ENCODE data around the gene DRAXIN. TPM values are rescaled to one million over a fixed set of nuclear protein-coding genes. Genes with fewer than 3 reads are reported as not detected.
A peak's percentile ranks its signal among the peaks of the same experiment; 100 is the strongest.

Gene DRAXIN
- polyA plus RNA-seq, 1 donor (not counting 4 experiments of a cell fraction or from before 2014, with no cell fraction given) = not detected

GRCh38 chr1:11653861-11654136, 37.7 kb upstream of the DRAXIN start:
- Histone ChIP-seq H3K27me3 (ENCODE audit: control insufficient read depth, extremely low read depth, insufficient read depth, low read length) (no peaks in the 10 kb centered on the region), H3K36me3 (ENCODE audit: control insufficient read depth in 2 of 2, extremely low read depth in 1 of 2, insufficient read depth in 2 of 2, low read length in 2 of 2) (peaks cover 3 to 13% of the 10 kb centered on the region in 2 experiments), H4K20me1 (ENCODE audit: control insufficient read depth, extremely low read depth, insufficient read depth, low read length) (no peaks in the 10 kb centered on the region), H3K4me1 (ENCODE audit: control insufficient read depth, extremely low read depth, insufficient read depth, low read length) (peaks cover 21% of the 10 kb centered on the region), H3K9ac (ENCODE audit: control insufficient read depth, extremely low read depth, insufficient read depth, low read length) (peak overlapping the region; percentile 71), H3K9me3 (ENCODE audit: control insufficient read depth, low read depth, low read length) (no peaks in the 10 kb centered on the region), H3K4me2 (ENCODE audit: control insufficient read depth, extremely low read depth, insufficient read depth, low read depth, low read length) (peak overlapping the region; percentile 87), H2AFZ (ENCODE audit: control insufficient read depth, low read length) (peak overlapping the region; percentile 54), H3K4me3 (ENCODE audit: control insufficient read depth in 2 of 3, extremely low read depth in 1 of 3, insufficient read depth in 2 of 3, low read depth in 1 of 3, low read length in 3 of 3) (peak overlapping the region; percentile 71 to 75 (median 72)), H3K79me2 (ENCODE audit: control insufficient read depth, insufficient read depth, low read length) (peaks cover 7% of the 10 kb centered on the region), H3K9me1 (ENCODE audit: control insufficient read depth, extremely low read depth, insufficient read depth, low read length) (no peaks in the 10 kb centered on the region), H3K27ac (ENCODE audit: control insufficient read depth, insufficient read depth, low read length) (peak overlapping the region; percentile 26)
- dilution Hi-C loops (cut with MboI; ENCODE audit: extremely low pct_ligation_motif_present, low sequenced_read_pairs) = no loop called here
- FAIRE-seq = no peak
- no peak for DNase-seq (ENCODE audit: low read depth, low spot score)
- no peak for TF ChIP-seq EZH2 (IDR thresholded peaks at IDR 0.05; ENCODE audit: low read length)
- TF ChIP-seq CTCF (optimal IDR thresholded peaks at IDR 0.05 in 1 of 3, IDR thresholded peaks at IDR 0.05 in 1 of 3, conservative IDR thresholded peaks at IDR 0.05 in 1 of 3; ENCODE audit: extremely low read depth in 1 of 3, insufficient read depth in 2 of 3, low read length in 3 of 3) = no peak

GRCh38 chr1:11654137-11654938, 37.2 kb upstream of the DRAXIN start, which contains the start of the genes FBXO2 and FBXO44:
Gene FBXO2, minus strand, starts transcription at chr1:11654429. Its CDS starts 89 bp downstream, at chr1:11654340.
Gene FBXO44, plus strand, starts transcription at chr1:11654877. Its CDS starts 959 bp downstream, at chr1:11655836.
- peak within 1 kb of the TSS; percentile 87 for H3K4me2 ChIP-seq (ENCODE audit: control insufficient read depth, extremely low read depth, insufficient read depth, low read depth, low read length)
- peak within 1 kb of the TSS; percentile 71 to 75 (median 72) for H3K4me3 ChIP-seq (ENCODE audit: control insufficient read depth in 2 of 3, extremely low read depth in 1 of 3, insufficient read depth in 2 of 3, low read depth in 1 of 3, low read length in 3 of 3)
- DNase-seq (ENCODE audit: low read depth, low spot score) (no peak), FAIRE-seq (no peak)
- no peaks in the 10 kb centered on the region for H3K9me3 ChIP-seq (ENCODE audit: control insufficient read depth, low read depth, low read length)
- no peaks in the 10 kb centered on the region for H4K20me1 ChIP-seq (ENCODE audit: control insufficient read depth, extremely low read depth, insufficient read depth, low read length)
- peaks cover 3 to 14% of the 10 kb centered on the region in 2 experiments for H3K36me3 ChIP-seq (ENCODE audit: control insufficient read depth in 2 of 2, extremely low read depth in 1 of 2, insufficient read depth in 2 of 2, low read length in 2 of 2)
- no peaks in the 10 kb centered on the region for H3K9me1 ChIP-seq (ENCODE audit: control insufficient read depth, extremely low read depth, insufficient read depth, low read length)
- H3K9ac ChIP-seq (ENCODE audit: control insufficient read depth, extremely low read depth, insufficient read depth, low read length) = peak within 1 kb of the TSS; percentile 71
- dilution Hi-C loops (cut with MboI; ENCODE audit: extremely low pct_ligation_motif_present, low sequenced_read_pairs) = no loop called here
- peak within 1 kb of the TSS; percentile 87 for H2AFZ ChIP-seq (ENCODE audit: control insufficient read depth, low read length)
- H3K79me2 ChIP-seq (ENCODE audit: control insufficient read depth, insufficient read depth, low read length) = peaks cover 7% of the 10 kb centered on the region
- H3K4me1 ChIP-seq (ENCODE audit: control insufficient read depth, extremely low read depth, insufficient read depth, low read length) = peaks cover 21% of the 10 kb centered on the region
- no peak for TF ChIP-seq EZH2 (IDR thresholded peaks at IDR 0.05; ENCODE audit: low read length)
- no peak for TF ChIP-seq CTCF (optimal IDR thresholded peaks at IDR 0.05 in 1 of 3, IDR thresholded peaks at IDR 0.05 in 1 of 3, conservative IDR thresholded peaks at IDR 0.05 in 1 of 3; ENCODE audit: extremely low read depth in 1 of 3, insufficient read depth in 2 of 3, low read length in 3 of 3)
- H3K27ac ChIP-seq (ENCODE audit: control insufficient read depth, insufficient read depth, low read length) = peak within 1 kb of the TSS; percentile 26
- H3K27me3 ChIP-seq (ENCODE audit: control insufficient read depth, extremely low read depth, insufficient read depth, low read length) = no peaks in the 10 kb centered on the region
